ENCODE measurements around the gene PBRM1.

Gene PBRM1

DNA sequence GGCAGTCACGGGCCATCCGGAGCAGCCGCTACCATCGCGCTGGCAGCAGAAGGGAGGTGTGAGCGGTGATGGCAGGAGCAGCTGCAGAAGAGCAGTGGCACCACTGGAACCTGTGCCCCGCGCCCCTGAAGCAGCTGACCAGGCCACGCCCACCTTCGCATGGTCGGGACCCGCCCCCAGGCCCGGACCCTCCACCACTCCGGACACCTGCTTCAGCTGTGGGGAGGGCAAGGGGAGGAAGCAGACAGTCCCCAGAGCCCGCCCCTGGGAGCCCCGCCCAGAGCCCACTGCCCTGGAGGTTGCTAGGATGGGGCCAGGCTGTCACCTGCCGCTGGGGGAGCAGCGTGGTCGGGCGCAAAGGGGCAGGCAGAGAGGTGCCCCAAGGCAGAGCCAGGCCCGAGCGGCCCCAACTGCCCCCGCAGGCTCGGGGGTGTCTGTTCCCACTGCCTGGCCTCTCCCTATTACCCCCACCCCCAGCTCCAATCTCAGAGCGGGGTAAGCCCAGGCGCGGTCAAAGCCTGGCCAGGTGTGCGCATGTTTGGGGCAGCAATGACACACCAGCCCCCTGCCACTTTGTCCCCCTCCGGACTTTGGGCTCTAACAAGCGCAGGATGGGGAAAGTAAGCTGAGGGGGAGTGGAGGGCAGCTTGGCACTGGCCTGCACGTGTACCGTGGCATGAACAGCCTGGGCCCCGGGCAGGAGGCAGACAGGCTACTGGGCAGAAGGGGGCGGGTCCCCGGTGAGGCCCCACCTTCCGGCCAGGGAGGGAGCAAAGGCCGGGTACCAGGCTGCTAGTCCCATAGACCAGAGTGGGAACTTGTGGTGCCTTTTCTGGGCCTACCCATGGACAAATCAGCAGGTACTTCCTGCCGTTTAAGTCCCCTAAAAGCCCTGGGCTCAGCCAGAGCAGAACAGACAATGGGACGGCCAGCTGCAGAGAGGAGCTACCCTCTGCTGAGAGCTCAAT lies 28.9 kb upstream of the PBRM1 start:
- peaks cover 25% of the 10 kb centered on the region for H3K36me3 Mint-ChIP-seq (ENCODE audit: low read depth)

DNA sequence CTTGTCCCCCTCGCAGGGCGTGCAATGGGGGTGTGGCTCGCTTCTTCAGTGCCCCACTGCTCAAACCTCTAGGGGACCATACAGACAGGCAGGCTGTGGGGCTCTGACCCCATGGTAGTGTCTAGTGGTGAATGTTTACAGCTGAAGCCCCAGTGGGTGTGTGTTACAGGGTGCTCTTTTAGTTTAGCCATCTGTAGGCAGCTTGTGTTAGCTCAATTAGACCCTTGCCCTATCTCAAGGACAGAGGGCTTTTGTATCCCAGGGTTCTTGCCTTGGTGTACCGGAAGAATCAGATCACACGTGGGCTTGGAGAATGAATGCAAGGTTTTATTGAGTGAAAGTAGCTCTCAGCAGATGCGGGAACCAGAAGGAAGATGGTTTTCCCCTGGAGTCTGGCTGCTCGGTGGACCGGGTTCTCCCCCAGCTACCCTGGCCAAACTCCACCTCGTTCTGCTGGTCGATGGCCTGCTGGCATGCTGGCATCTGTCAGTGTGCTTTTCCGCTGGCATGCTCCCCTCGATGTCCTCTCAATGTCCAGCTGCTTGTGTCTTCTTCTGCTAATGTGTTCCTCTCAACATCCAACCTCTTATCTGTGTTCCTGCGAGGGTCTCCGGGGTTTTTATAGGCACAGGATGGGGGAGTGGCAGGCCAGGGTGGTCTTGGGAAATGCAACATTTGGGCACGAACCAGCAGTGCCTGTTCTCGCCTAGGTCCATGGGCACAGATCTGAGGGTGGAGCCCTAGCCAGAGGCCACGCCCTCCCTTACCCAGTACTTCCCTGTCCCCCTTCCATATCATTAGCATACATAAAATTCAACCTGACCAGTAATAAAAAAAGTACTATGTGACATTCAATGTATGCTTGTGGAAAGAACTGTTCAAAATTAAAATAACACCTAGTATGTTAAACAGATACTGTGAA lies 26.8 kb upstream of the PBRM1 start:
- Mint-ChIP-seq H3K9me3 (no peaks in the 10 kb centered on the region), H3K36me3 (ENCODE audit: low read depth) (peaks cover 26% of the 10 kb centered on the region), H3K4me1 (ENCODE audit: low read depth) (peaks cover 11% of the 10 kb centered on the region), H3K4me3 (no peak overlapping the region), H3K27ac (no peak overlapping the region), H3K27me3 (ENCODE audit: low read depth) (no peaks in the 10 kb centered on the region)
- no peak for DNase-seq (ENCODE audit: low spot score)

More for the DNA sequence above, 28.9 kb upstream of the PBRM1 start:
- H3K27me3 Mint-ChIP-seq (ENCODE audit: low read depth): no peaks in the 10 kb centered on the region
- no peak overlapping the region for H3K27ac Mint-ChIP-seq
- peaks cover 5% of the 10 kb centered on the region for H3K9me3 Mint-ChIP-seq
- peaks cover 4% of the 10 kb centered on the region for H3K4me1 Mint-ChIP-seq (ENCODE audit: low read depth)
- no peak for DNase-seq (ENCODE audit: low spot score)
- no peak overlapping the region for H3K4me3 Mint-ChIP-seq

DNA sequence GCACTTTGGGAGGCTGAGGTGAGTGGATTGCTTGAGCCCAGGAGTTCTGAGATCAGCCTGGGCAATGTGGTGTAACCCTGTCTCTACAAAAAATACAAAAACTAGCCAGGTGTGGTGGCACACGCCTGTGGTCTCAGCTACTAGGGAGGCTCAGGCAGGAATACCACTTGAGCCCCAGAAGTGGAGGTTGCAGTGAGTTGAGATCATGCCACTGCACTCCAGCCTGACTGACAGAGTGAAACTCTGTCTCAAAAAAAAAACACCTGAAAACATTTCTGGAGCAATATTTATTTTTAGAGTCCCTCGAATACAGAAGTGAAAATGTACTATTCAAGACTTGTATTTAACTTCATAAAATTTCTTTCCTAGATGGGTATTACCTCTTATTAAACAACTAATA lies 24.8 kb upstream of the PBRM1 start:
- Mint-ChIP-seq H3K36me3 (ENCODE audit: low read depth) (peaks cover 28% of the 10 kb centered on the region), H3K27ac (no peak overlapping the region), H3K4me3 (no peak overlapping the region), H3K9me3 (no peaks in the 10 kb centered on the region), H3K4me1 (ENCODE audit: low read depth) (peaks cover 13% of the 10 kb centered on the region), H3K27me3 (ENCODE audit: low read depth) (no peaks in the 10 kb centered on the region)
- no peak for DNase-seq (ENCODE audit: low spot score)

DNA sequence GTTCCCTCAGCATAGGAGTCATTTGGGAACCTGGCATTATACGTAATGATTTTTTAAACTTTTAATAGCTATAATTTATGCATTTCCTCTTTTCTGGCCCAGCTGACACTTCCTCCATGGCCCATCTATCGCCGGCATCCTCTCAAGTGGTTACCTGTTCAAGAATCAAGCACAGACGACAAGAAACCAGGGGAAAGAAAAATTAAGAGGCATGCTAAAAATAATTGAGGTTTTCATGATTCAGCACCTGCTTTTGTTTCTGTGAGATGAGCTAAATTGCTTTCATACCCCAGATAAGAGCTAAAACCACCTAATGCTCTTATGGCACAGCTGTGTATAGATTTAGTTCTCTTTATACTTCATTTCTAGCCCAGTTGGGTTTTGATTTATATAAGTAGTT lies 21.9 kb upstream of the PBRM1 start:
- Mint-ChIP-seq H3K36me3 (ENCODE audit: low read depth) (peaks cover 27% of the 10 kb centered on the region), H3K27me3 (ENCODE audit: low read depth) (no peaks in the 10 kb centered on the region), H3K4me1 (ENCODE audit: low read depth) (peaks cover 26% of the 10 kb centered on the region), H3K27ac (peak overlapping the region; percentile 75), H3K9me3 (no peaks in the 10 kb centered on the region), H3K4me3 (peak overlapping the region; percentile 98)
- no peak for DNase-seq (ENCODE audit: low spot score)

DNA sequence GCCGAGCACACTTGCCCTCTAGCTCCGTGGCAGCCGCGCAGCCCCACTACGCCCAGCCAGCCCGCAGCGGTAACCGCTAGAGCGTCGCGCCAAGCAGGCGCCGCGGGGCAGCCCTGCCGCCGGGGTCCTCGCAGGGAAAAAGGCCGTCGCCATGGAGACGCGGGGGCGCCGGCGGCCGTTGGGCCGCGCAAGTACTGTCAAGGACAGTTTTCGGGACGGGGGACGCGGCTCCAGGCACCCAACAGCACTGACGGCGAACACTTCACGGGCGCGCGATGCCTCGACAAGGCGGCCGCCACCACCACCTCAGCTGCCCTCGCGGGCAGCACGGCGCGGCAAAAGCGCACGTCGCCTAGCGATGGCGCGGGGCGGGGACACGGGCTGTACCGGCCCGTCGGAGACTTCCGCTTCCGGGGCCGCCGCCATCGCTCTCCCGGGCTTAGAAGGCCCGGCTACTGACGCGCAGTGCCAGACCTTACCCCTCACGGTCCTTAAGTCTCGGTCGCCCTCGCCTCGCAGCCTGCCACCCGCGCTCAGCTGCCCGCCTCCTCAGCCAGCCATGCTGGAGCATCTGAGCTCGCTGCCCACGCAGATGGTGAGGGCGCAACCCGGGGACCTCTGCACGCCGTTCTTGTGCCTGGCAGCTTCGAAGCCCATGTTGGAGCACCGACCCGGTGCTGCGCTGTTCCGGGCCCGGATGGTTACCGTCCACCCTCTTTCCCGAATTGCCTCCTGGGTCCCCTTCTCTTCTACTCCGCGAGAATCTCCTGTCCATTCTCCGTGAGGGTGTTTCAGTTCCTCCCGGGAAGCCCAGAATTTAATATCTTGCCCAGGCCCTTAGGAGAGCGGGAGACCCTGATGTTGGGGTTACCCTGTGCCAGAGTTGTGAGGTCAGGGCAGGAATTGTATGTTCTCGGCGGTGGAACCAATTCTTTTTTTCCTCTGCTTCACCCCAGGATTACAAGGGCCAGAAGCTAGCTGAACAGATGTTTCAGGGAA lies 20.3 kb upstream of the PBRM1 start, which contains the start of the genes GLT8D1 and SPCS1:
TSS of gene GLT8D1 (minus strand) at position 104 of the 999 bp plus-strand sequence. CDS start 5,331 bp downstream, outside the sequence.
TSS of gene SPCS1 (plus strand) at position 419 of the 999 bp plus-strand sequence. CDS start at position 560, 141 bp downstream.
- peak within 1 kb of the TSS; percentile 98 for H3K4me3 Mint-ChIP-seq
- peak within 1 kb of the TSS; percentile 92 for H3K27ac Mint-ChIP-seq
- peaks cover 24% of the 10 kb centered on the region for H3K36me3 Mint-ChIP-seq (ENCODE audit: low read depth)
- DNase-seq (ENCODE audit: low spot score): peak; percentile 85
- peaks cover 26% of the 10 kb centered on the region for H3K4me1 Mint-ChIP-seq (ENCODE audit: low read depth)
- H3K27me3 Mint-ChIP-seq (ENCODE audit: low read depth): no peaks in the 10 kb centered on the region
- H3K9me3 Mint-ChIP-seq: no peaks in the 10 kb centered on the region

DNA sequence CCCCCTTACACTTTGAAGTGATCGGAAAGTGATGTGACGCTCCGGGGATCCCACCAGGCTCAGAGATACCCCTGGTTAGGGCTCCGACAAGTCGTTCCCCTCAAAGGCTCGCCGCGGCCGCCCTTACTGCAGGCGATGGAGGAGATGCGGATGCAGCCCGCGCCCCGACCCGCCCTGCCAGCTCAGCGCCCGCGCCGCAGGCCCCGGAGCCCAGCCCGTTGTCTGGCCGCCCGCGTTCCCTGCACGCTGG lies 19.6 kb upstream of the PBRM1 start:
- H3K27ac Mint-ChIP-seq: peak overlapping the region; percentile 92
- peaks cover 26% of the 10 kb centered on the region for H3K4me1 Mint-ChIP-seq (ENCODE audit: low read depth)
- peaks cover 24% of the 10 kb centered on the region for H3K36me3 Mint-ChIP-seq (ENCODE audit: low read depth)
- peak overlapping the region; percentile 98 for H3K4me3 Mint-ChIP-seq
- DNase-seq (ENCODE audit: low spot score): no peak
- H3K27me3 Mint-ChIP-seq (ENCODE audit: low read depth): no peaks in the 10 kb centered on the region
- H3K9me3 Mint-ChIP-seq: no peaks in the 10 kb centered on the region

DNA sequence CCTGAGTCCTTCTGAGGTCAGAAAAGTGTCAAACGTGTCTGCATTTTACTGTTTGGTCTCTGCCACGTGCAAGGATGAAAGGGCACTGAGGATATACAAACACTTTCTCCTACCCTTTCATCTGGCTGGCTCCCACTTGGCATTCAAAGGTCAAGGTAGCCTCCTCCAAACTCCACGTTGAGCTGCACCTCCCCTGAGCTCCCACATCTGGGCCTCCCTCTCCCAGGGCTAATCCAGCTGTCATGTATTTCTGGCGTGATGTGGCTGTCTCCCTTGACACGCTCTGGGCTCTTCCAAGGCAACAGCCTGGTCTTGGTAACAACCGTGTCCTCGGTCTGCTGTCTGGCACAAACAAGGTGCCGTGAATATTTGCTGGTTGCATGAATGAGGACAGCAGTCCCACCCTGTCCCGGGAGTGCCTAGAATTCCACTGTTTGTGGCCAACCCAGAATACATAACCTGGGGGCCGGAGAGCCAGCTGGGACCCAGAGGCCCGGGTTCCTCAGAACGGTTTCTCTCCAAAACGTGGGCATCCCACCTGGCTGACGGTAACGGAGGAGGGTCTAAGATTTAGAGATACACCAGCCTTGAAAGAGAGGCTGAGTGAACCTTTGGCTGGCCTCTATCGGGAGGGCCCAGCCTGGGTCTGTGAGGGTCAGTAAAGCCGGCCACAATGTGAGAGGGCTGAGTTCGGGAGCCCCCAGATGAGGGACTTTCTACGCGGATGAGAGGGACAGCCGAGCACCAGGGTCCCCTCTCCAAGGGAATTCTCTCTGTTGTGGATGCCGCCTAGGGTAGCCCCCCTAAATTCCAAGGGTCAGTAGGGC lies 19.1 kb upstream of the PBRM1 start:
- H3K4me3 Mint-ChIP-seq: peak overlapping the region; percentile 98
- peaks cover 23% of the 10 kb centered on the region for H3K36me3 Mint-ChIP-seq (ENCODE audit: low read depth)
- no peak for DNase-seq (ENCODE audit: low spot score)
- peaks cover 26% of the 10 kb centered on the region for H3K4me1 Mint-ChIP-seq (ENCODE audit: low read depth)
- peak overlapping the region; percentile 92 for H3K27ac Mint-ChIP-seq
- no peaks in the 10 kb centered on the region for H3K27me3 Mint-ChIP-seq (ENCODE audit: low read depth)
- H3K9me3 Mint-ChIP-seq: no peaks in the 10 kb centered on the region

DNA sequence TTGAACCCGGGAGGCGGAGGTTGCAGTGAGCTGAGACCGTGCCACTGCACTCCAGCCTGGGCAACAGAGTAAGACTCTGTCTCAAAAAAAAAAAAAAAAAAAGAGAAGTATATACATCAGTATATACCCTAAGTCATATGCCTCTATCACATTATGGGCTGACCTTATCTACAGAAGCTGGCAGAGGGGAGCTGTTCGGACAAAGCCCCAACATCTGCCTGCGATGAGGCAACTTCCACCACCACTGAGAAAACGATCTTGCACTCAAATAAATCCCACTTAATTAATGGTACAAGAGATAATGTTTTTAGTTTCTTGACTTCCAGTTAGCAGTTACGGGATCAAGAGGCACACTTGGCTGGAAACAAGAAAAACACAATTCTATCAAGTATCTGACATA lies 17.6 kb upstream of the PBRM1 start:
- Mint-ChIP-seq H3K4me1 (ENCODE audit: low read depth) (peaks cover 23% of the 10 kb centered on the region), H3K9me3 (no peaks in the 10 kb centered on the region), H3K27ac (peak overlapping the region; percentile 4), H3K36me3 (ENCODE audit: low read depth) (peaks cover 18% of the 10 kb centered on the region), H3K27me3 (ENCODE audit: low read depth) (no peaks in the 10 kb centered on the region), H3K4me3 (peak overlapping the region; percentile 41)
- no peak for DNase-seq (ENCODE audit: low spot score)

DNA sequence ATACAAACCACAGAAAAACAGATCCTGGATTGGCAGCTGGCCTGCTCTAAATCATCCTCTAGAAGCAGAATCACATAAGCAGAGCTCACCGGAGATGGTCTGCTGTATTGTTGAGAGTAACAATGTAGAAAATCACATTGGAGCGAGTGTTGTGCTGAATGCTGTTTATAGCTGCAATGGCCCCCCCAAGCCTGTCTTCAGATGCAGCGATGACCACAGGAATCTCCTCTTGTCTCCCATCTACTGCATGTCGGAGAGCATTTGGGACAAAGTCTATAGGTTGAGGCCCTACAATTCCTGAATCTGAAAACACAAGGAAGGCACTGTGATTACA lies 11.9 kb upstream of the PBRM1 start:
- Mint-ChIP-seq H3K9me3 (no peaks in the 10 kb centered on the region), H3K27ac (peak overlapping the region; percentile 52), H3K4me3 (no peak overlapping the region), H3K27me3 (ENCODE audit: low read depth) (no peaks in the 10 kb centered on the region), H3K4me1 (ENCODE audit: low read depth) (no peaks in the 10 kb centered on the region), H3K36me3 (ENCODE audit: low read depth) (peaks cover 46% of the 10 kb centered on the region)
- no peak for DNase-seq (ENCODE audit: low spot score)

DNA sequence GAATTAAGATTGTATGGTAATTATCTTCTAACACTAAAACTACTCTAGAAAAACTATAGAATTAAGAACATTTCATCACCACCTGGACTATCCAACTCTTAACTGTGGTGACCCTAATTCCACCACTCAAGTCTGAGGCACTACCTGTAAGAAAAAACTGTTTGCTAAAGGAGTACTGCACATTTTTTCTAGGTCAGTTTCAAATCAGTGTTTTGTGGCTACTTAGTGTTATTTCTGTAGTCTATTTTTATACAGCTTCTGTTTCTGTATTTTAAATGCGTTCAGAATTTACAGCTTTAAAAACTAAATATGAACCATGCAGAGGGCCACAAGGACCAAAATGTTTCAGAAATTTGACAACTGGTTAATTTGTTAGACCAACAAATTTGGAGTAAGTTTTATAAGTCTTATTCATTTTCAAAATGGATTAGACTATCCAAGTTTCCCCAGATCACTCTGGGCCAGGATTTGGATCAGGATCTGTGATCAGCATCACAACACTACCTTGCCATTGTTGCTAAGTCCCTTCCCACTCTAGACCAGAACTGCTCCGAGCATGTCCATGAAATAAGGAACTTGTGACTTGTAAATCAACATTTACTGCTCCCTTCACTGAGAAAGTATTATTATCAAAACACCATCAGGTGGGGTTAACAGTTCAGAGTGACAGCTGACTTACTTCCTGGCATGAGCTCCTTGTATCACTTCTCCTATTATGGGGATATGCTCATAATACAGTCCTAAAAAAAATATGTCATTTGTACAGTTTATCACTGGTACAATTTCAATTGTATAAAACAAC lies 11.3 kb upstream of the PBRM1 start:
- no peaks in the 10 kb centered on the region for H3K27me3 Mint-ChIP-seq (ENCODE audit: low read depth)
- H3K27ac Mint-ChIP-seq: no peak overlapping the region
- H3K4me1 Mint-ChIP-seq (ENCODE audit: low read depth): no peaks in the 10 kb centered on the region
- peaks cover 47% of the 10 kb centered on the region for H3K36me3 Mint-ChIP-seq (ENCODE audit: low read depth)
- H3K4me3 Mint-ChIP-seq: no peak overlapping the region
- no peak for DNase-seq (ENCODE audit: low spot score)
- H3K9me3 Mint-ChIP-seq: no peaks in the 10 kb centered on the region

DNA sequence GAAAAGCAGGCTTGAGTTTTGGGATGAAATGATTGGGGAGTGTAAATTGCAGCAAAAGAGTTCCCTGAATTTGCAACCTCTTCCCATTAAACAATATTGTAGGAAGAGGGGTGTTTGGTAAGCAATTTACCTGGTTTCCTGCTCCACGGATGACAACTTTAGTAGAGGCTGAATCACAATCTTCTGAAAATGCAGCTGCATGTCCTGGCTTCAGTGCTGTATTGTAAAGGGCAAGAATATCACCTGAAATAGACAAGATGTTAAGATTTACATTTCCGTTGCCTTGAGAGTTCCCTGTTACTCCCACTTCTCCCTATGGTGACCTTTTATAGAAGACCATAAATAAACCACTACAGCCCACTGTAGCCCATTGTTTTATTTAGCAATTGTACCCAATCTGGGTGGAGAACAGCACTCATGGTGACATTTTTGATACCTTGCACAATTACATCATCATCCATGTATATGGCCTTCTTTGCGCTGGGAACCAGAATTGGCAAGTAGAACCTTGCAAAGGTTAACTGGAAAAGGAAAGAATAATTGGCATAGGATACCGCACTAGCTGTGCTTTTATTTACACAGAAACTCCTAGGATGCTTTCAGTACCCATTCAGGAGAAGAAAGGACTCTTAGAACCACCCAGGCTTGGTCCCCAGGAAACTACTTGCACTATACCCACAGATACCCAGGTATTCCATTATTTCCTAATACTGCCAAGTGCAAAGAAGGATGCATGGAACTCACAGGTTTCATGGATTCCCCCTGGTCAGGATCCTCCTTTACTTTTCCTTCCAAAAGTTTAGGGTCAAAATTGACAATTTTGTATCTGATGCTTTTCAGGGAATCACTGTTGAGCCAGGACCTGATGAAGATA lies 10.3 kb upstream of the PBRM1 start:
- H3K4me3 Mint-ChIP-seq: no peak overlapping the region
- no peaks in the 10 kb centered on the region for H3K4me1 Mint-ChIP-seq (ENCODE audit: low read depth)
- DNase-seq (ENCODE audit: low spot score): no peak
- peaks cover 52% of the 10 kb centered on the region for H3K36me3 Mint-ChIP-seq (ENCODE audit: low read depth)
- no peaks in the 10 kb centered on the region for H3K9me3 Mint-ChIP-seq
- no peak overlapping the region for H3K27ac Mint-ChIP-seq
- H3K27me3 Mint-ChIP-seq (ENCODE audit: low read depth): no peaks in the 10 kb centered on the region
